Measurements from ENCODE around the gene PDLIM1.

- no peak for TF ChIP-seq CTCF (IDR thresholded peaks at IDR 0.05)
- TF ChIP-seq ZFX (IDR thresholded peaks at IDR 0.05; ENCODE audit: borderline replicate concordance): no peak
Measured at GRCh38 chr10:95277201-95277570, 13.6 kb downstream of the PDLIM1 start.
